Activated CD4-positive, alpha-beta T cell treated with anti-CD3 and anti-CD28 coated beads, Interleukin-2, amount 10 ng/mL, durations not matched to agents 7 days and 5 days (primary cell): Measurements from ENCODE around the gene NDRG4. TPM values are rescaled to one million over a fixed set of nuclear protein-coding genes. Genes with fewer than 3 reads are reported as not detected.

ENCODE experiments used
- total RNA-seq, 2 experiments: library from RNA; stranded (reverse); gene quantifications; one replicate each; pipeline ENCODE4 v1.2.3, GENCODE V29; 2021

NDRG4 gene
- total RNA-seq, 2 experiments from 2014 or later, result 0.69 to 0.97 TPM

Other genes with a start within 250 kb of the NDRG4 start
- not detected for gene PRSS54, start 205.1 kb upstream of the NDRG4 start, total RNA-seq
- 10 to 100 TPM; 16.9 to 20.3 TPM for gene GINS3, start 107.7 kb upstream of the NDRG4 start, total RNA-seq
- gene SETD6, start 15.4 kb downstream of the NDRG4 start, total RNA-seq, result 10 to 100 TPM; 14.7 to 15.3 TPM
- 100 to 1,000 TPM; 245 to 283 TPM for gene CNOT1, start 129.7 kb downstream of the NDRG4 start, total RNA-seq
- 10 to 100 TPM; 12.3 to 12.5 TPM for gene SLC38A7, start 184.6 kb downstream of the NDRG4 start, total RNA-seq
- gene GOT2, start 234.2 kb downstream of the NDRG4 start, total RNA-seq, result 10 to 100 TPM; 75.6 to 83.5 TPM